DND-41 (cell line): ENCODE data around the gene DRC1.

Source experiments
- EZH2 ChIP-seq: IDR thresholded peaks from 3 replicates; pipeline ENCODE4 v1.6.1; 2012; ENCODE audit warnings: borderline replicate concordance, low read depth, mild to moderate bottlenecking, moderate library complexity, low read length, inconsistent platforms; ENCODE audit not compliant: severe bottlenecking
- TF ChIP-seq, protein P1 (sequence below): IDR thresholded peaks from 2 replicates; pipeline ENCODE4 v1.5.1; 2012; ENCODE audit warnings: borderline replicate concordance, low read length, moderate library complexity, mild to moderate bottlenecking; ENCODE audit not compliant: poor library complexity, severe bottlenecking; ENCODE audit errors: extremely low read depth

DNA sequence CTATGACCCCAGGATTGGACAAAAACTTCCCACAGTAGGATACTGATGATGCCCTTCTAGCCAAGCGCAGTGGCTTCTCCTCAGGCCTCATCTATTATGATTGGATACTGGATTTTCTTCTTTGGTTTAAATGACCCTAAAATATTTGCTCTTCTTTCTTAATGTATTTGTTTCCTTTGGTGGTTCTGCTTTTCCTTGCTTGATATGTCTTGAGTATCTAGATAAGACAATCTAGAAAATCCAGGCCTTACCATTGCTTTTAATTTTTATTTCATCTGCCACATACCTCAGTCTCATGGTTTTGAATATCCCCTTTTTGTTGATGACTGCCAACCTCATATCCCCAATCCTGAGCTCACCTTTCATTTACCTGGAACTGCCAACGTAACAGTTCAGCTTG is 40.6 kb downstream of the DRC1 start:
- TF ChIP-seq, protein P1, sequence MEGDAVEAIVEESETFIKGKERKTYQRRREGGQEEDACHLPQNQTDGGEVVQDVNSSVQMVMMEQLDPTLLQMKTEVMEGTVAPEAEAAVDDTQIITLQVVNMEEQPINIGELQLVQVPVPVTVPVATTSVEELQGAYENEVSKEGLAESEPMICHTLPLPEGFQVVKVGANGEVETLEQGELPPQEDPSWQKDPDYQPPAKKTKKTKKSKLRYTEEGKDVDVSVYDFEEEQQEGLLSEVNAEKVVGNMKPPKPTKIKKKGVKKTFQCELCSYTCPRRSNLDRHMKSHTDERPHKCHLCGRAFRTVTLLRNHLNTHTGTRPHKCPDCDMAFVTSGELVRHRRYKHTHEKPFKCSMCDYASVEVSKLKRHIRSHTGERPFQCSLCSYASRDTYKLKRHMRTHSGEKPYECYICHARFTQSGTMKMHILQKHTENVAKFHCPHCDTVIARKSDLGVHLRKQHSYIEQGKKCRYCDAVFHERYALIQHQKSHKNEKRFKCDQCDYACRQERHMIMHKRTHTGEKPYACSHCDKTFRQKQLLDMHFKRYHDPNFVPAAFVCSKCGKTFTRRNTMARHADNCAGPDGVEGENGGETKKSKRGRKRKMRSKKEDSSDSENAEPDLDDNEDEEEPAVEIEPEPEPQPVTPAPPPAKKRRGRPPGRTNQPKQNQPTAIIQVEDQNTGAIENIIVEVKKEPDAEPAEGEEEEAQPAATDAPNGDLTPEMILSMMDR, result no peak
- no peak for TF ChIP-seq EZH2
